Measurements from ENCODE around the gene CMTM3.

DNA sequence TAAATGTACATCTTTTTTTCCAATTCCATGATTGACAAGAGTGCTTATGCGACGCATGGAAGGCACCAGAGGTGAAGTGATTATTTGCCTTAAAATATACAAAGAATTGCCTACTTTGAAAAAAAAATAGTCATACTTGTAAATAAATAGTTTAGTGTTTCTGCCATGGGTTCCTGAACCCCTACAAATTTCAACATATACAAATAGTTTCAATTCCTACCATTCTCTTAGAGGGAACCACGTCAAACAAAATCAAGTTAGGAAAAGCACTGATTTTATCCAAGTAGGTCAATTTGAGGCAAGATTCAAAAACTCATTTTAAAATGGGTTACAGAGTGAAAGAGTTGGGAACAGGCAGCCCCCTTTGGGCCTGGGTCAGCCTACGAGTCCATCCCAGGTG lies 11.7 kb downstream of the CMTM3 start:
- TF ChIP-seq, protein P1, sequence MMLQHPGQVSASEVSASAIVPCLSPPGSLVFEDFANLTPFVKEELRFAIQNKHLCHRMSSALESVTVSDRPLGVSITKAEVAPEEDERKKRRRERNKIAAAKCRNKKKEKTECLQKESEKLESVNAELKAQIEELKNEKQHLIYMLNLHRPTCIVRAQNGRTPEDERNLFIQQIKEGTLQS (CRISPR knock-in tag; conservative IDR thresholded peaks at IDR 0.05), result no peak
- TF ChIP-seq TEAD1 (CRISPR knock-in tag; IDR thresholded peaks at IDR 0.05) (no peak), NR3C1 (CRISPR knock-in tag; conservative IDR thresholded peaks at IDR 0.05; ENCODE audit: low read depth) (no peak), ETV6 (CRISPR knock-in tag; IDR thresholded peaks at IDR 0.05) (no peak), ZNF232 (CRISPR knock-in tag; IDR thresholded peaks at IDR 0.05) (no peak), RELA (CRISPR knock-in tag; IDR thresholded peaks at IDR 0.05; ENCODE audit: borderline replicate concordance) (no peak)
- TF ChIP-seq, protein P2, sequence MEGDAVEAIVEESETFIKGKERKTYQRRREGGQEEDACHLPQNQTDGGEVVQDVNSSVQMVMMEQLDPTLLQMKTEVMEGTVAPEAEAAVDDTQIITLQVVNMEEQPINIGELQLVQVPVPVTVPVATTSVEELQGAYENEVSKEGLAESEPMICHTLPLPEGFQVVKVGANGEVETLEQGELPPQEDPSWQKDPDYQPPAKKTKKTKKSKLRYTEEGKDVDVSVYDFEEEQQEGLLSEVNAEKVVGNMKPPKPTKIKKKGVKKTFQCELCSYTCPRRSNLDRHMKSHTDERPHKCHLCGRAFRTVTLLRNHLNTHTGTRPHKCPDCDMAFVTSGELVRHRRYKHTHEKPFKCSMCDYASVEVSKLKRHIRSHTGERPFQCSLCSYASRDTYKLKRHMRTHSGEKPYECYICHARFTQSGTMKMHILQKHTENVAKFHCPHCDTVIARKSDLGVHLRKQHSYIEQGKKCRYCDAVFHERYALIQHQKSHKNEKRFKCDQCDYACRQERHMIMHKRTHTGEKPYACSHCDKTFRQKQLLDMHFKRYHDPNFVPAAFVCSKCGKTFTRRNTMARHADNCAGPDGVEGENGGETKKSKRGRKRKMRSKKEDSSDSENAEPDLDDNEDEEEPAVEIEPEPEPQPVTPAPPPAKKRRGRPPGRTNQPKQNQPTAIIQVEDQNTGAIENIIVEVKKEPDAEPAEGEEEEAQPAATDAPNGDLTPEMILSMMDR (IDR thresholded peaks at IDR 0.05), result no peak
- TF ChIP-seq, protein P3, sequence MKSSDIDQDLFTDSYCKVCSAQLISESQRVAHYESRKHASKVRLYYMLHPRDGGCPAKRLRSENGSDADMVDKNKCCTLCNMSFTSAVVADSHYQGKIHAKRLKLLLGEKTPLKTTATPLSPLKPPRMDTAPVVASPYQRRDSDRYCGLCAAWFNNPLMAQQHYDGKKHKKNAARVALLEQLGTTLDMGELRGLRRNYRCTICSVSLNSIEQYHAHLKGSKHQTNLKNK (CRISPR knock-in tag; IDR thresholded peaks at IDR 0.05), result no peak
